ENCODE results near the gene KRT85.

DNA sequence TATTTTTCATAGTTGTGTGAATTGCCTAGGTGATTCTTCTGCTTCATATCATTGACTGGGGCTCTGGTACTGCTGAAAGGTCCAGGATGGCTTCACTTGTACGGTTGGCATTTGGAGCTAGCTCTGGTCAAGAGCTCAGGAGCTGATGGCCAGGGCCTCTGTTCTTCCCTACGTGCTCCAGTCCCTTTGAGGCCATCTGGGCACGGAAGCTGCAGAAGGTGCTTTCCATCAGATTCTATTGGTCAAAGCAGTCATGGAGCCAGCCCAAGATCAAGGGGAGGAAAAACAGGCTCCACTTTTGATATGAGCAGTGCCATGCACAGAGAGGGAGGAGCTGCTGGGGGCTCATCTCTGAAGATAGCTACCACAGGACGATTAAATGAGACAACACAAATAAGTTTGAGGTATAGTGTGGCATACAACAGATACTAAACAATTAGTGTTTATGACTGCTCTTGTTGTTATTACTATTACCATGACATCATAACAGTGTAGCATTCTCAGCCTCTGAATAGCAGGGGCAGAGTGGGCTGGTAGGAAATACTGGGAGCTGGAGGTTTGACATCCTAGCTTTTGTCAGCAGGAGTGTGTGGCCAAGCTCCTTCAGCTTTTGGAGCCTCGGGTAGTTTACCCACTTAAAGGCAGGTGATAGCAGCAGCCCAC, 56.5 kb downstream of the KRT85 start:
- no peak for TF ChIP-seq CTCF (IDR thresholded peaks at IDR 0.05)
- TF ChIP-seq POLR2A (IDR thresholded peaks at IDR 0.05; ENCODE audit: low read depth), result no peak

Data from esophagus muscularis mucosa (tissue), 3 donors.